Right hindlimb (tissue), 1 donor: ENCODE results near the gene OR51A7.
"Not testable (repeated sequence)": the region's sequence is repeated elsewhere in the genome, so short reads cannot be mapped to it uniquely, and the experiment has no call there.

ENCODE experiments used
- DNase-seq: peaks from one replicate; pipeline ENCODE4 v3.0.0-alpha.2; 2018

Gene OR51A7

DNA sequence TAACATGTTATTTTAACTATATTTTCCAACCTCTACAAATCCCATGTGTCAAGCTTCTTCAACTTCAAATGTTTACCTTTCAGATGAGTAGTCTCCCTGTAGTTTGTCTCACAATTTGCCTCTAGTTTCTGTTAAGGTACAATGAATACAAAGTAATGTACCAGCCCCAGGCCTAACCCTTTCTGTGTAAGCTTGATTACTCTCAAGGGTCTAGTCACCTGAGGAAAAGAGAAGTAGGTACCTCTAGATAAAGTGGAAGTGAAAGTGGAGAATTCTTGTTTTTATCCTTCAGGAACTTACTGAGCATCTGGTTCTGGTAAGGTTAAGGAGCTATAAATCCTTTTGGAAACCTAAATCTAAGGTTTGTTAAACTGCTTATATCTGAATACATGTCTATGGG is at the start of gene OR51A7:
Gene OR51A7 (plus strand): TSS at position 300 of the 400 bp plus-strand sequence. CDS start 3,587 bp downstream, outside the sequence.
- no peak for DNase-seq

GRCh38 chr11:4854286-4854685 is 49.3 kb upstream of the OR51A7 start:
- not testable (repeated sequence) for DNase-seq

DNA sequence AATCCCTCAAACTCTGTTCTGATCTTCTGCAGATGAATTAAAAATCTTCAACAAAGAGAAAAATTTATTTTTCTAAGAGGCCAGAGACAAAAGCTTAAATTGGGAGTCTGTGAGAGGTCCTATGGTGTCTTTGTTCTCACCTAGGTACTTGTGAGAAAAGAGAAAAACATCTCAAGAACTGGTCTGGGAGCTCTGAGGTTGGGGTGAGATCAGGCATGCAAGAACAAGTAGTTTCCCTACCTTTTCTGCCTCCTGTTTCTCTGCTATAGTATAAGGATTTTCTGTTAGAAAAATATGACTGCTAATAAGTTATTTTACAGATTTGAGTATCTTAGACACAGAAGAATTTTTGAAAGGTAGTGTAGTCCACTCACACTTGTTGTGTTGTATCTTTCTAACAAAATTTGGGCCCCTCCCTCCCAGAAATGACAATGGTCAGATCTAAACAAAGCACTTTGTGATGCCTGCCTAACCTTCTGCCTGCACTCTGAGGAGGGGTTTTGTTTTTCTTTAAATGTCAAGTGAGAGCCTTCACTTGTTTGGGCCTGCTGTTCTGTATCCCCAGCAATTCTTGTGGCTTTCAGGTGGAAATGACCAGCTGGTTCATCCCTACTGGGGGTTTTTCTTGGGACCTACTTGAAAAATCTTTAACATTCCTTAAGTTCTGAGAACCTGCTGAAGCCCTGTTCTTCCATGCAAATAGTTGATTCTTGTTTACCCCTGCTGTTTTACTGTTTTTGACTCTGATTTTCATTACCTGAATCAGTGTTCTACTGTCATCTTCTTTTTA is 40.9 kb upstream of the OR51A7 start:
- DNase-seq: no peak

DNA sequence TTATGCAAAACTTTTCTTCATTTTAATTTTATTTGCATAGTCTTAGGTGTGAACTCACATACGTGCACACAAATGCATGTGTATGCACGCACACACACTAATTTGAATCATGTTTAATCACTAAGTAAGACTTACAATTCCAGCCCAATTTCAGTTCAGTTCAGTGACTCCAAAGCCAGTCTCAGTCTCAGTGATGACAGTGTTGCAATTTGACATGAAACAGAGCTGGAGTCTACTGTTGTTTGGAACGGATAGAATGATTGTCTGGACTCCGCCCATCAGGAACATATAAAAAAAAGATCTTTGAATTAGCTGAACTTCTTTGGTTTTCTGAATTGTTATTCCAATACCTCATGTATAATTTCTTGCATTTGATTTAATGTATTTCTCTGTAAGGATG is 39.7 kb upstream of the OR51A7 start:
- DNase-seq: no peak

DNA sequence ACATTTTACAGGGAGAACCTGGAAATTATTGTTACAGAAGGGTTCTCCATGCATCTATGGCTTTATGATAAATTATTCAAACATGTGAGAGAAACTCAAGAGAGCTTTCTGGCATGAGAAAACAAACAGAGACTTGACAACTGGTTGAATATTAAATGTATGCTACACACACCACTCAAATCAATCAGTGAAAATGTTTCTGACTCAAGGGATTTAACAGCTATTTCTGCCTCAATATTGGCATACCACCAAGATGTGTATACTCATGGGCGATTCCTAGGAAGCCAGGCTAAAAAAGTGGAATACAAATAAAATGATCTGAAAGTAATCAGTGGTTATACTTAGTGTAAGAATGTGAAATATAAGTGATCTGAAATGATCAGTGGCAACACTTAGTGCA is 37.7 kb upstream of the OR51A7 start:
- DNase-seq: no peak

DNA sequence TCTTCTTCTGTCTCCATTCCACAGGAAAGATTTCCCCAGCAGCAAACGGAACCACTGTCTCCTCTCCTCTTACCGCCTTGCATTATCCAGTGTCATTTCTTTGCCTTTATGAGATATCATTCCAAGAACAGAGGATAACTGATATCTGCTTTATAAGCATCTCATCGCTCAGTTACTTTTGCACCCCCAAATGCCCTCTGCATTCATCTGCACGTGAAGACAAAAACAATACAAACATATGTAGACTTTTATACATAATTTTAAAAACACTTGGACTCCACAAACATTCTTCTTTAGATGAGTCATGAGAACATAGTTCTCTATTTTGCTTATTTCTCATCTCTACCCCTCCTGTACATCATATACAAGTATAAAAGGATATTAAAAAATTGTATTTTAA is 22.4 kb upstream of the OR51A7 start:
- no peak for DNase-seq

GRCh38 chr11:4881860-4882500 is 21.6 kb upstream of the OR51A7 start, which contains the start of gene OR51T1:
Gene OR51T1 (plus strand): TSS chr11:4881900. CDS start chr11:4881900, 0 bp downstream.
- peak; percentile 21 for DNase-seq

GRCh38 chr11:4882543-4882942 is 21.0 kb upstream of the OR51A7 start:
- no peak for DNase-seq

DNA sequence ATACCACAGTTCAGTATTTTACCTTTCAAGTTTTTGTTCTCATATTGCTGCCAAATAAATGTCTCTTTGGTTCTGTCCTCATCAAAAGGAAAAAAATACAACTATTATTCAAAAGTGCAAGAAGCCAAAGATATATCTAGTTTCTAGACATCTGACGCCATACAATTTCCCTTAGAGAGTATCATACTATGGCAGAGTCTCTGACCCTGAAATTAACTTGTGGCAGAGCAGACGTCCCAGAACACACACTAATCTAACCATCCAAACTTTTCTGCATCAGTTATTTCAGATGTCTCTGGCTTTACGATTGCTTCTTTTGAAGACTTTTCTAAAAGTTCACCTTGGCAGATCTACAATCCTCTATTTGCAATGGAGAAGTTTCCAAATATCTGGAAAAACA is 19.2 kb upstream of the OR51A7 start:
- no peak for DNase-seq

DNA sequence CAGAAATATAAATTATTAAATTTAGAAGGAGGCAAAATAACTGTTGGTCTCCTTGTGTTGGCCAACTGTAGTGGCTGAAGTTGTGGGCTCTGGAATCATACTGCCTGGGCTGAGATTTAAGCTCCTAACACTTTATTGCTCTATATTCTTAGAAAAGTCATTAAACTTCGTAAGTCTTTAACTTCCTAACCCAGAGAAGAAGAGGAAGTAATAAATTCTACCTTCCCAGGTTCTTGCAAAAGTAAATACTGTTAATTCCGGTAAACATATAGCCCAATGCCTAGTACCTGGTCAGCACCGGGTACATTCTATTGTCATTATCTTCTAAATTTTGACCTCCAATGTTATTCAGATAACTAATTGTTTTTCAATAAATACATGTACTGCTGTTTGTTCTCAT is 17.4 kb upstream of the OR51A7 start:
- no peak for DNase-seq

GRCh38 chr11:4887591-4887990 is 16.0 kb upstream of the OR51A7 start:
- no peak for DNase-seq

- no peak for DNase-seq
Measured at GRCh38 chr11:4890279-4890678, 13.3 kb upstream of the OR51A7 start.

DNA sequence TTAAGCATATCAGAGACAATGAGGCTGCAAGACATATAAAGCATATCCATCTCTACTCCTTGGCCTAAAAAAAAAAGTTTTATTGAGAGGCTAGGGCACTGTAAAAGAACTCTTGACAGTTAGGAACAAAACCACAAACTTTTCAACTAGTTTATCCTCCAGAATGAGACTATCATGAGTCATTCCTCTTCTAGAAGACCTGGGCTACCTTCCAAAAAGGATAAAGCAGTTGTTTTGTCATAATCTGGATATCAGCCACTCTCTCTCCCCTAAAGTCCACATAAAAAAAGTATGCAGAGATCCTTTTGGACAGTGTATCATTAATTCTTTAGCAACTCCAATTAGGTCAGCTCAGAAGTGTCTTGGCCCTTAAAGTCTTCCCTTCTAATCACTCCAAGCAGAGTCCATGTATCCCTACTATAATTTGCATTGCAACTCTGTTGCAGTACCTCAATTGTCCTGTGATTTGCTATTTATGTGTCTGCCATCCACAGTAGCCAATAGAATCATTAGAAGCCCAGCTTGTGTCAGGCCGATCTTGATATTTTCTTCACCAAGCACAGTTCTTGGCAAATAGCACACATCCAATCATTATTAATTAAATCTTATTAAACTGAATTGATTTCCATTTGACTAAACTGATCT is 11.5 kb upstream of the OR51A7 start:
- DNase-seq: no peak

DNA sequence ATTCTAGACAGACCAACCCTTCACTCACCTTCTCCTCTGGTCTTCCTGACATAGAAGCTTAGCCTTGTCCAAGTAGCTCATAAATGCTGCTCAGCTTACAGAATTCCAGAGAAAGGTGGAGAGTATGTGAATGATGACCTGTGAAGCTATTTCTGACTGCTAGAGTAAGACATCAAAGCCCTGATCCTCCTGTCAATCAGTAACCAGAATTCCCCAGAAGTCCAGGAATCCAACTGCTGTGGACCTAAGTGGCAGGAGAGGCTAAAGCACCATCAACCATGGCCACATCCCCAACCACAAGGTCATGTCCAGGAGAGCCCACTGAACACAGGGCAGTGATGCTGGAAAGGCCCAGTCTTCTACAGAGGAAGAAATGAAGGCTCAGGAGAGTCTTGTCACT is 13.0 kb downstream of the OR51A7 start:
- DNase-seq: no peak

- no peak for DNase-seq
Measured at GRCh38 chr11:4919250-4919649, 15.7 kb downstream of the OR51A7 start, which contains the start of gene OR51G2. Gene OR51G2 (minus strand): TSS chr11:4919350. CDS start chr11:4915663, 3,687 bp downstream.

GRCh38 chr11:4921796-4922195 is 18.2 kb downstream of the OR51A7 start:
- no peak for DNase-seq

- DNase-seq: no peak
Measured at GRCh38 chr11:4922304-4922703, 18.7 kb downstream of the OR51A7 start.

- DNase-seq: no peak
Measured at GRCh38 chr11:4924239-4924638, 20.7 kb downstream of the OR51A7 start, which contains the start of gene OR51G1. Gene OR51G1 (minus strand): TSS chr11:4924339. CDS start chr11:4924339, 0 bp downstream.

DNA sequence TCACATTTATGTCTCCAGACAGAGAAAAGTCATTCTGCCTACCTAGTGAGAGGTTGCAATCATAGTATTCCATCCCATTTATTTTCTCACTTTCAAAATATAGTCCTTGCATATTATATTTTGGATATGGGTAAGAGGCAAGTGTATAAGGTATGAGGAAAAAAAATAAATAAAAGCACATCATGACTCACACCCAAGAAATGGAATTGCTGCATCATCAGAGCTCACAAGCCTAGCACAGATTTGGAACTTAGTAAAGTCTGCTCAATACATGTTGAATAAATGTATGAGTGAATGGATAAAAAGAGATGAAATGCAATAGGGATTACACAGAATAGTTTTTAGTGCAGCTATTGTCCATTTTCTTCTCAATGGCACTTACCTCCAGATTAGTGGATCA is 23.0 kb downstream of the OR51A7 start:
- DNase-seq: no peak

- DNase-seq: no peak
Measured at GRCh38 chr11:4932751-4933150, 29.2 kb downstream of the OR51A7 start.

- no peak for DNase-seq
Measured at GRCh38 chr11:4936745-4937144, 33.2 kb downstream of the OR51A7 start.

- no peak for DNase-seq
Measured at GRCh38 chr11:4947505-4947904, 43.9 kb downstream of the OR51A7 start, which contains the start of gene OR51A4. Gene OR51A4 (minus strand): TSS chr11:4947605. CDS start chr11:4947100, 505 bp downstream.

GRCh38 chr11:4955613-4956012 is 52.0 kb downstream of the OR51A7 start, which contains the start of gene OR51A2:
Gene OR51A2 (minus strand): TSS chr11:4955713. CDS start chr11:4955713, 0 bp downstream.
- not testable (repeated sequence) for DNase-seq
